ENCODE results near the gene PRDX5. TPM values are rescaled to one million over a fixed set of nuclear protein-coding genes. Genes with fewer than 3 reads are reported as not detected.

The PRDX5 gene
- total RNA-seq, 1 experiment from 2014 or later = 240 TPM

GRCh38 chr11:64362339-64362738, 44.4 kb downstream of the PRDX5 start:
- DNase-seq (ENCODE audit: low read depth) = no peak

- no peak for DNase-seq (ENCODE audit: low read depth)
Measured at GRCh38 chr11:64364435-64364834, 46.5 kb downstream of the PRDX5 start.

DNA sequence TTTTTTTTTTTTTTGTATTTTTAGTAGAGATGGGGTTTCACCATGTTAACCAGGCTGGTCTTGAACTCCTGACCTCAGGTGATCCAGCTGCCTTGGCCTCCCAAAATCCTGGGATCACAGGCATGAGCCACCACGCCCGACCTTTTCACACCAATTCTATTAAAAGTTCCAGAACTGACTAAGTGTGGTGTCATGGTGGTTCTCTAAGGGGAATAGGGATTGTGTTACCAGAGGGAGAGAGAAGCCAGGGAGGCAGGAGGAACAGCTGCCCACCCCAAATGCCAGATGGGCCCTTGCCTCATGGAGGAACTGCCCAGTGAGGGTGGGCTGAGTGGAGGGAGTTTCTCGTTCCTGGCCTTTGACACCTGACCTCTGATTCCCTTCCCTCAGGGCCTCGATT, 47.0 kb downstream of the PRDX5 start:
- DNase-seq (ENCODE audit: low read depth) = peak; percentile 67

- DNase-seq (ENCODE audit: low read depth) = no peak
Measured at GRCh38 chr11:64366751-64367150, 48.8 kb downstream of the PRDX5 start.

GRCh38 chr11:64367931-64368672, 50.2 kb downstream of the PRDX5 start:
- no peak for DNase-seq (ENCODE audit: low read depth)

DNA sequence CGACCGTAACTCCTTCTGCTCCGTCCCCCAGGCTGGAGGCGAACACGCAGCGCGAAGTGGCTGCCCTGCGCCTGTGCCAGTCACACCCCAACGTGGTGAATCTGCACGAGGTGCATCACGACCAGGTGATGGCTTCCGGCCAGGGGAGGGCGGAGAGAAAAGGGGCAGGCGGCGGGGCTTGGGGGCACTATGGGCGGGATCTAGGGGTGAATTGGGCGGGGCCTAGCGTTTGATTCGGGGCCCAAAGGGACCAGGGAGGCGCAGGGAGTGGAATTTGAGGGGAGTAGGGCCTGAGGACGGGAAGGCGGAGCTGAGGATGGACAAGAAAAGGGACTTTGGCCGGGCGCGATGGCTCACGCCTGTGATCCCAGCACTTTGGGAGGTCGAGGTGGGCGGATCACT, 50.8 kb downstream of the PRDX5 start:
- no peak for DNase-seq (ENCODE audit: low read depth)

- DNase-seq (ENCODE audit: low read depth) = no peak
Measured at GRCh38 chr11:64369440-64370421, 51.8 kb downstream of the PRDX5 start.

DNA sequence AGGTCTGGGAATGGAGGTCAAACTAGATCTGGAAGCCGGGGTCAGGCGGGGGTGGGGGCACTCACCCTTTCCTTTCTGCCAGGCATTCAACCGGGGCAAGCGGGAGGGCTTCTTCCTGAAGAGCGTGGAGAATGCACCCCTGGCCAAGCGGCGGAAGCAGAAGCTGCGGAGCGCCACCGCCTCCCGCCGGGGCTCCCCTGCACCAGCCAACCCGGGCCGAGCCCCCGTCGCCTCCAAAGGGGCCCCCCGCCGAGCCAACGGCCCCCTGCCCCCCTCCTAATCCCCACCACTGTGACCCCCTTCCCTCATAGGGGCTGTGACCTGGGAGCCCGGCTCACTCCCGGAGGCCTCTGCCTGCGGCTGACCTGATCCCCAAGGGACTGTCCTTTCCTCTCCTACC, 53.3 kb downstream of the PRDX5 start:
- no peak for DNase-seq (ENCODE audit: low read depth)

Other genes with a start within 250 kb of the PRDX5 start
- 38.0 and 40.8 TPM in 2 replicates for gene MACROD1, start 152.0 kb upstream of the PRDX5 start, total RNA-seq (2014; rRNA removed)
- 237 and 248 TPM in 2 replicates for gene STIP1, start 131.9 kb upstream of the PRDX5 start, total RNA-seq (2014; rRNA removed)
- 18.4 and 22.8 TPM in 2 replicates for gene FERMT3, start 111.4 kb upstream of the PRDX5 start, total RNA-seq (2014; rRNA removed)
- 65.0 and 72.5 TPM in 2 replicates for gene TRPT1, start 91.9 kb upstream of the PRDX5 start, total RNA-seq (2014; rRNA removed)
- 89.8 and 101 TPM in 2 replicates for gene NUDT22, start 91.8 kb upstream of the PRDX5 start, total RNA-seq (2014; rRNA removed)
- 4.4 and 8.3 TPM in 2 replicates for gene DNAJC4, start 87.6 kb upstream of the PRDX5 start, total RNA-seq (2014; rRNA removed)
- gene VEGFB, start 83.5 kb upstream of the PRDX5 start, total RNA-seq (2014; rRNA removed) = 50.2 and 56.9 TPM in 2 replicates
- 77.7 and 80.8 TPM in 2 replicates for gene FKBP2, start 77.0 kb upstream of the PRDX5 start, total RNA-seq (2014; rRNA removed)
- 696 and 750 TPM in 2 replicates for gene PPP1R14B, start 71.2 kb upstream of the PRDX5 start, total RNA-seq (2014; rRNA removed)
- gene PLCB3, start 66.6 kb upstream of the PRDX5 start, total RNA-seq (2014; rRNA removed) = 92.5 and 100 TPM in 2 replicates
- gene BAD, start 33.5 kb upstream of the PRDX5 start, total RNA-seq (2014; rRNA removed) = 92.3 and 92.4 TPM in 2 replicates
- 24.9 and 26.8 TPM in 2 replicates for gene GPR137, start 32.3 kb upstream of the PRDX5 start, total RNA-seq (2014; rRNA removed)
- gene KCNK4, start 26.8 kb upstream of the PRDX5 start, total RNA-seq (2014; rRNA removed) = not detected in 2 replicates
- 0.29 TPM in 1 of 2 replicates, not detected in the other for gene CATSPERZ, start 17.8 kb upstream of the PRDX5 start, total RNA-seq (2014; rRNA removed)
- gene ESRRA, start 12.6 kb upstream of the PRDX5 start, total RNA-seq (2014; rRNA removed) = 58.2 and 59.8 TPM in 2 replicates
- 261 and 366 TPM in 2 replicates for gene TRMT112, start 562 bp upstream of the PRDX5 start, total RNA-seq (2014; rRNA removed)
- gene CCDC88B, start 22.1 kb downstream of the PRDX5 start, total RNA-seq (2014; rRNA removed) = 0.63 and 0.71 TPM in 2 replicates
- gene RPS6KA4, start 41.0 kb downstream of the PRDX5 start, total RNA-seq (2014; rRNA removed) = 56.2 and 64.1 TPM in 2 replicates
- not detected in 2 replicates for gene SLC22A11, start 237.8 kb downstream of the PRDX5 start, total RNA-seq (2014; rRNA removed)